Nephron (organoid): ENCODE measurements around the gene KCND3.
A peak's percentile ranks its signal among the peaks of the same experiment; 100 is the strongest.

Experiments
- H3K27ac Mint-ChIP-seq, 3 experiments: 2 replicates each; pipeline ENCODE4 v1.8.0; 2020; ENCODE audit warnings: mixed read lengths in 3 of 3, mild to moderate bottlenecking in 2 of 3, moderate library complexity in 1 of 3
- H3K27me3 Mint-ChIP-seq: 2 replicates; pipeline ENCODE4 v1.8.0; 2021; ENCODE audit warnings: low read depth, mild to moderate bottlenecking, moderate library complexity, mixed read lengths
- H3K36me3 Mint-ChIP-seq: 2 replicates; pipeline ENCODE4 v1.8.0; 2020; ENCODE audit warnings: low read depth, mixed read lengths
- H3K4me1 Mint-ChIP-seq: 2 replicates; pipeline ENCODE4 v1.8.0; 2020; ENCODE audit warnings: mixed read lengths
- H3K4me3 Mint-ChIP-seq, 3 experiments: 2 replicates each; pipeline ENCODE4 v1.8.0; 2020; ENCODE audit warnings: mild to moderate bottlenecking in 3 of 3, mixed read lengths in 3 of 3, moderate library complexity in 2 of 3
- H3K9me3 Mint-ChIP-seq: 2 replicates; pipeline ENCODE4 v1.8.0; 2020; ENCODE audit warnings: mixed read lengths
- TF ChIP-seq, protein P1 (sequence below), 3 experiments: fragments of 200-600 bp; sonication (generic); IDR thresholded peaks; one replicate each; pipeline ENCODE4 v1.5.0; 2021; ENCODE audit warnings: antibody characterized with exemption in 3 of 3; ENCODE audit not compliant: unreplicated experiment in 3 of 3

The KCND3 gene

DNA sequence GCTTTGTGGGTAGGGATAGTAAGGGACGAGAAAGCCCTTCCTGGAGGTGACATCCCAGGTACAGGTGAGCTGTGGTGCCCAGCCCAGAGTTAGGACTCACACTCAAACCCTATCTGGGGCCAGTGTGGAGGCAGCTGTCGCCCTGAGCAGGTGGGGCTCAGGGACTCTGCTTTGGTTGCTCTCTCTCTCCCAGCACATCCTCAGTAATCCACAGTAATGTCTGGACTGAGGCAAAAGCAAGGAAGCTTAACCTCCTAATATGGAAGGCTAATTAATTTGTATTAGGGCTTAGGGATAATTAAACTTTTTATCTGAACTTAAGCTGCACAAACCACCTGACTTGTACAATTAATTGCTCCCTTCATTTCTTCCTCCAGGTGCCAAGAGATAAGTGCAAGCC is 195.5 kb downstream of the KCND3 start:
- Mint-ChIP-seq H3K27ac (no peak overlapping the region), H3K4me3 (no peak overlapping the region), H3K27me3 (peaks cover 10% of the 10 kb centered on the region), H3K4me1 (peaks cover 21% of the 10 kb centered on the region), H3K9me3 (no peaks in the 10 kb centered on the region), H3K36me3 (no peaks in the 10 kb centered on the region)
- TF ChIP-seq, protein P1, sequence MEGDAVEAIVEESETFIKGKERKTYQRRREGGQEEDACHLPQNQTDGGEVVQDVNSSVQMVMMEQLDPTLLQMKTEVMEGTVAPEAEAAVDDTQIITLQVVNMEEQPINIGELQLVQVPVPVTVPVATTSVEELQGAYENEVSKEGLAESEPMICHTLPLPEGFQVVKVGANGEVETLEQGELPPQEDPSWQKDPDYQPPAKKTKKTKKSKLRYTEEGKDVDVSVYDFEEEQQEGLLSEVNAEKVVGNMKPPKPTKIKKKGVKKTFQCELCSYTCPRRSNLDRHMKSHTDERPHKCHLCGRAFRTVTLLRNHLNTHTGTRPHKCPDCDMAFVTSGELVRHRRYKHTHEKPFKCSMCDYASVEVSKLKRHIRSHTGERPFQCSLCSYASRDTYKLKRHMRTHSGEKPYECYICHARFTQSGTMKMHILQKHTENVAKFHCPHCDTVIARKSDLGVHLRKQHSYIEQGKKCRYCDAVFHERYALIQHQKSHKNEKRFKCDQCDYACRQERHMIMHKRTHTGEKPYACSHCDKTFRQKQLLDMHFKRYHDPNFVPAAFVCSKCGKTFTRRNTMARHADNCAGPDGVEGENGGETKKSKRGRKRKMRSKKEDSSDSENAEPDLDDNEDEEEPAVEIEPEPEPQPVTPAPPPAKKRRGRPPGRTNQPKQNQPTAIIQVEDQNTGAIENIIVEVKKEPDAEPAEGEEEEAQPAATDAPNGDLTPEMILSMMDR (IDR thresholded peaks at IDR 0.05; ENCODE audit: unreplicated experiment in 3 of 3) = no peak

DNA sequence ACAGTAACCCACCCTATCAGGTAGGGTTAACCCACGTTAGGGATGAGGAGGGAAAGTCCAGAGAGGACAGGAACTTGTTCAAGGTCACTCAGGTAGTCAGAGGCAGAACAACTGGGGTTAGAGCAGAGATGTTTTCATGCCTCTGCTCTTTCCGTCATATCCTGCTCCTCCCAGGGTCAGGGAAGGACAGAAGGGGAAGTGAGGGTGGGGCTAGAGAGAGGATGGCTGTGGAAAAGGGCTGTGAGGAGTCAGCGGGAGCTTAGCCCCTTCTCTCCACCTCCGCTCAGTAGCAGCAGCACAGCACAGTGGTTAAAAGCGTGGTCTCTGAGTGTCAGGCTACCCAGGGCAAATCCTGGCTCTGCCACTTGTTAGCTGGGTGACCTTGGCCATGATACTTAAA is 197.2 kb downstream of the KCND3 start:
- Mint-ChIP-seq H3K4me1 (peaks cover 24% of the 10 kb centered on the region), H3K36me3 (no peaks in the 10 kb centered on the region), H3K9me3 (no peaks in the 10 kb centered on the region), H3K27me3 (peaks cover 13% of the 10 kb centered on the region), H3K4me3 (no peak overlapping the region), H3K27ac (no peak overlapping the region)
- TF ChIP-seq, protein P1 (IDR thresholded peaks at IDR 0.05; ENCODE audit: unreplicated experiment in 3 of 3) = no peak

DNA sequence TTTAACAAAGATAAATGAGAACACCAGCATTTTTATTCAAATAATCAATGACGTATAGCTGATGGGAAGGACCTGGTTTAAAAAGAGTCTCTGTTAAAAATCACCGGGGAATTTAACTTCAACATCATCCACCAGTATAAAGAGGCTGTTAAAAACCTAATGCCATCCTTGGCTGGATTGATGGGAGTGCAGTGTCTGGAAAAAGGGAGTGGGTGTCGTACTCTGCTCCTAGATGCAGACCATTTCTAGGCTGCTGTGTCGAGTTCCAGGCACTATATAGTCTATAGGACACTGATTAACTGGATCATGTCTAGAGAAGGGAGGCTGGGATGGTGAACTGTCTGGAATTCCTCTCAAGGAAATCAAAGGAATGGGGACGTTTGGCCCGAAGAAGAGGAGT is 197.7 kb downstream of the KCND3 start:
- Mint-ChIP-seq H3K4me3 (no peak overlapping the region), H3K27ac (no peak overlapping the region), H3K4me1 (peaks cover 24% of the 10 kb centered on the region), H3K9me3 (no peaks in the 10 kb centered on the region), H3K27me3 (peaks cover 18% of the 10 kb centered on the region), H3K36me3 (no peaks in the 10 kb centered on the region)
- TF ChIP-seq, protein P1 (IDR thresholded peaks at IDR 0.05; ENCODE audit: unreplicated experiment in 3 of 3) = no peak

DNA sequence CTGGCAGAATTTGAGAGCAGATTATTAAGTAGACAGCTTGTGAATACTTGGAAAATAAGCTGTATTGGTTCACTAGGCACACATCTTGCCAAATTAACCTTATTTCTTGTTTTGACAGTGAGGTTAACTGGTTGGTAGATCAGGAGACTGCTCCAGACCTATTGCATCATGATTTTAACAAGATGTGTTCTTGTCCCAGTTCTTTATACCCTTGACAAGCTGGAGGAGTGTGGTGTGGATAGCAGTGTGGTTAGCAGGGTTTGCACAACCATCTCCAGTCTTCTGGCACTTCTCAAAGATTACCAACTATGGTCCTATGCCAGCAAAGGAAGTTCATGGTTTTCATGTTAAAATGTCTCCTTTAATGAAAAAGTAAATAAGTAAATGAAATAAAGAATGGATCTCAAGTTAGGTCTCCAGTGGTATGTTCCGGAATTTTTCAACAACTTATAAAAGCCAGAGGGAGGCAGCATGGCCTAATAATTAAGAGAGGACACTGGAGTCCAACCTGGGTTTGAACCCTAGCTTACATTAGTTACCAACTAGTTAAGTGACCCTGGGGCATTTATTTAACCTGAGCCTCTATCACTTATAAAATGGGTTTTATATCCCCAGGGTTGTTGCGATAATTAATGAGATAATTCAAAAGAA is 199.7 kb downstream of the KCND3 start:
- peaks cover 24% of the 10 kb centered on the region for H3K4me1 Mint-ChIP-seq
- H3K27me3 Mint-ChIP-seq = peaks cover 18% of the 10 kb centered on the region
- TF ChIP-seq, protein P1 (IDR thresholded peaks at IDR 0.05; ENCODE audit: unreplicated experiment in 3 of 3) = no peak
- H3K4me3 Mint-ChIP-seq = no peak overlapping the region
- peak overlapping the region in 1 of 3 experiments; percentile 15 for H3K27ac Mint-ChIP-seq
- no peaks in the 10 kb centered on the region for H3K9me3 Mint-ChIP-seq
- H3K36me3 Mint-ChIP-seq = no peaks in the 10 kb centered on the region

DNA sequence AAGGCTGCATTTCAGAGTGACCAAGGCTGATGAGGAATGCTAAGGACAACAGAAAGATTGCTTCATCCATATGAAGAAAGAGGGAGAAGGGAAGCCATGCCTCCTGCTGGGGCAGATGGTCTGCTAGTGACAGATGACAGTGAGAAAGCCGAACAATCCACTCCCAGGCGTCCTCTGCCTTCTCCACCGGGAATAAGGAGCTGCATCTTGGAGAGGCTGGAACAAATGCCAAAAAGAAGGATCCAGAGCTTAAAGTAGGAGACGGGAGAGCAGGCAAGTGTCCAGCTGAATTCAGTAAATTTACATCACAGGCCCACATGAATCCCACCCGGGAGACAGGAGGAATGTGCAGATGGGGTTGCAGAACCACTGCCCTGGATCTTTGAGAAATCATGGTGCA is 200.3 kb downstream of the KCND3 start:
- Mint-ChIP-seq H3K27me3 (peaks cover 23% of the 10 kb centered on the region), H3K27ac (peak overlapping the region in 1 of 3 experiments; percentile 15), H3K4me3 (no peak overlapping the region), H3K4me1 (peaks cover 24% of the 10 kb centered on the region), H3K9me3 (no peaks in the 10 kb centered on the region), H3K36me3 (no peaks in the 10 kb centered on the region)
- TF ChIP-seq, protein P1 (IDR thresholded peaks at IDR 0.05; ENCODE audit: unreplicated experiment in 3 of 3) = no peak

DNA sequence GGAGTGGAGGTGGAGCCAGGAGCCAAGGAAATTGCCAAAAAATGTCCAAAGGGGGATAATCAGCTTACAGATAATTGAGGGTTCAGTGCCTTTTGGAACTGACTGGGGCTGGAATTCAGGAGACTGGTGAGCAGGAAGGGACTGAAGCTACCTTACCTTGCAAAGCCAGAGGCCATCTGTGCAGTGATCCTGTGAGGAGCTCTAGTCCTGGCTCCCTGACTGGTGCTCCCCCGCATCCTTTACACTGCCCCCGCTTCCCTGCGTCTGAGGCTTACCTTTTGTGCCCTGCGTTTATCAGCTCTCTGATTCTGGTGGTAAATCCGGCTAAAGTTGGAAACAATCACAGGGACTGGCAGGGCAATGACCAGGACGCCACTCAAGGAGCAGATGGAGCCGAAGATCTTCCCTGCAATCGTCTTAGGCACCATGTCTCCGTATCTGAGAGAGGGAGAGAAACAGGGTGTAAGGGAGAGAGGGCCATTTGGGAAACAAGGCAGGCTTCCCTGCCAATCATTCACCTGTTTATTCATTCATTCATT is 202.7 kb downstream of the KCND3 start:
- Mint-ChIP-seq H3K4me3 (no peak overlapping the region), H3K4me1 (peaks cover 20% of the 10 kb centered on the region), H3K9me3 (no peaks in the 10 kb centered on the region), H3K27me3 (peaks cover 16% of the 10 kb centered on the region), H3K27ac (no peak overlapping the region), H3K36me3 (no peaks in the 10 kb centered on the region)
- TF ChIP-seq, protein P1 (IDR thresholded peaks at IDR 0.05; ENCODE audit: unreplicated experiment in 3 of 3) = no peak
